Activated CD4-positive, alpha-beta T cell treated with anti-CD3 and anti-CD28 coated beads for 48 hours (primary cell): Measurements from ENCODE around the gene ASCC3.
"Not testable (repeated sequence)": the region's sequence is repeated elsewhere in the genome, so short reads cannot be mapped to it uniquely, and the experiment has no call there.

Experiments
- DNase-seq: peaks from one replicate; pipeline ENCODE4 v3.0.0-alpha.2; 2020

The ASCC3 gene

GRCh38 chr6:100880853-100881706 lies at the start of gene ASCC3:
Gene ASCC3 (minus strand): TSS chr6:100881329. CDS start chr6:100867997, 13,332 bp downstream.
- DNase-seq, result peak; percentile 96

GRCh38 chr6:100925749-100926148 lies 44.6 kb upstream of the ASCC3 start:
- no peak for DNase-seq

GRCh38 chr6:100924534-100925227 lies 43.6 kb upstream of the ASCC3 start:
- no peak for DNase-seq

- DNase-seq, result no peak
These were observed 42.5 kb upstream of the ASCC3 start for GRCh38 chr6:100923481-100924165.

- DNase-seq, result no peak
These were observed 39.0 kb upstream of the ASCC3 start for GRCh38 chr6:100920028-100920605.

- no peak for DNase-seq
These were observed 37.0 kb upstream of the ASCC3 start for GRCh38 chr6:100918152-100918551.

GRCh38 chr6:100915876-100916275 lies 34.7 kb upstream of the ASCC3 start:
- no peak for DNase-seq

GRCh38 chr6:100913400-100914276 lies 32.5 kb upstream of the ASCC3 start:
- peak; percentile 12 for DNase-seq

- no peak for DNase-seq
These were observed 25.2 kb upstream of the ASCC3 start for GRCh38 chr6:100906325-100906724.

GRCh38 chr6:100905067-100905466 lies 23.9 kb upstream of the ASCC3 start:
- no peak for DNase-seq

- DNase-seq, result no peak
These were observed 23.2 kb upstream of the ASCC3 start for GRCh38 chr6:100904316-100904715.

- no peak for DNase-seq
These were observed 20.5 kb upstream of the ASCC3 start for GRCh38 chr6:100901582-100901981.

- DNase-seq, result no peak
These were observed 18.1 kb upstream of the ASCC3 start for GRCh38 chr6:100899202-100899601.

GRCh38 chr6:100897671-100898070 lies 16.5 kb upstream of the ASCC3 start:
- DNase-seq, result no peak

GRCh38 chr6:100893743-100894142 lies 12.6 kb upstream of the ASCC3 start:
- DNase-seq, result no peak

- DNase-seq, result no peak
These were observed 11.6 kb upstream of the ASCC3 start for GRCh38 chr6:100892693-100893092.

GRCh38 chr6:100892116-100892515 lies 11.0 kb upstream of the ASCC3 start:
- DNase-seq, result no peak

GRCh38 chr6:100891079-100891478 lies 9.9 kb upstream of the ASCC3 start:
- no peak for DNase-seq

- DNase-seq, result not testable (repeated sequence)
These were observed 9.5 kb upstream of the ASCC3 start for GRCh38 chr6:100890646-100891045.

- DNase-seq, result no peak
These were observed 8.2 kb upstream of the ASCC3 start for GRCh38 chr6:100889351-100889750.

GRCh38 chr6:100886076-100886475 lies 4.9 kb upstream of the ASCC3 start:
- no peak for DNase-seq

GRCh38 chr6:100883347-100883746 lies 2.2 kb upstream of the ASCC3 start:
- no peak for DNase-seq
